HG02571 (cell line): ENCODE measurements around the gene PALMD.

Source experiments
- ATAC-seq: cut with Tn5 transposase; IDR thresholded peaks from one replicate; pipeline ENCODE4 v1.9.1; 2021; ENCODE audit warnings: mild to moderate bottlenecking, moderate library complexity; ENCODE audit not compliant: unreplicated experiment

PALMD gene, protein sequence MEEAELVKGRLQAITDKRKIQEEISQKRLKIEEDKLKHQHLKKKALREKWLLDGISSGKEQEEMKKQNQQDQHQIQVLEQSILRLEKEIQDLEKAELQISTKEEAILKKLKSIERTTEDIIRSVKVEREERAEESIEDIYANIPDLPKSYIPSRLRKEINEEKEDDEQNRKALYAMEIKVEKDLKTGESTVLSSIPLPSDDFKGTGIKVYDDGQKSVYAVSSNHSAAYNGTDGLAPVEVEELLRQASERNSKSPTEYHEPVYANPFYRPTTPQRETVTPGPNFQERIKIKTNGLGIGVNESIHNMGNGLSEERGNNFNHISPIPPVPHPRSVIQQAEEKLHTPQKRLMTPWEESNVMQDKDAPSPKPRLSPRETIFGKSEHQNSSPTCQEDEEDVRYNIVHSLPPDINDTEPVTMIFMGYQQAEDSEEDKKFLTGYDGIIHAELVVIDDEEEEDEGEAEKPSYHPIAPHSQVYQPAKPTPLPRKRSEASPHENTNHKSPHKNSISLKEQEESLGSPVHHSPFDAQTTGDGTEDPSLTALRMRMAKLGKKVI

DNA sequence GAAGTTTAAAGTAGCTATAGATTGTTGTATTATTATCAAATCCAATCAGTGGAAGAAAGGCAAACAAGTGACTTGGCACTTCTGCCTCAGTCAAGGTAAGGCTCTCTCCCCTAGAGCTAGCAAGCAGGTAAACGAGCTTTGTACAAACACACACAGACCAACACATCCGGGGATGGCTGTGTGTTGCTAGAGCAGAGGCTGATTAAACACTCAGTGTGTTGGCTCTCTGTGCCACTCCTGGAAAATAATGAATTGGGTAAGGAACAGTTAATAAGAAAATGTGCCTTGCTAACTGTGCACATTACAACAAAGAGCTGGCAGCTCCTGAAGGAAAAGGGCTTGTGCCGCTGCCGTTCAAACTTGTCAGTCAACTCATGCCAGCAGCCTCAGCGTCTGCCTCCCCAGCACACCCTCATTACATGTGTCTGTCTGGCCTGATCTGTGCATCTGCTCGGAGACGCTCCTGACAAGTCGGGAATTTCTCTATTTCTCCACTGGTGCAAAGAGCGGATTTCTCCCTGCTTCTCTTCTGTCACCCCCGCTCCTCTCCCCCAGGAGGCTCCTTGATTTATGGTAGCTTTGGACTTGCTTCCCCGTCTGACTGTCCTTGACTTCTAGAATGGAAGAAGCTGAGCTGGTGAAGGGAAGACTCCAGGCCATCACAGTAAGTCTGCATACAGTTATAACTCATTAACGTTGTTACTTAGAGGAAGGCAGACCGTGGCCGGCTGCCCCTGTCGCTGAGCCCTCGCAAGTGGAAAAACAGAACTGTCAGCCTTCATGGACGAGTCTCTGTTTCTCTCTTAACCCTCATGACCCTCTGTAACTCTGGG lies at the start of gene PALMD:
PALMD (plus strand) TSS at position 415 of the 833 bp plus-strand sequence; CDS start at position 620, 205 bp downstream.
- ATAC-seq = no peak

DNA sequence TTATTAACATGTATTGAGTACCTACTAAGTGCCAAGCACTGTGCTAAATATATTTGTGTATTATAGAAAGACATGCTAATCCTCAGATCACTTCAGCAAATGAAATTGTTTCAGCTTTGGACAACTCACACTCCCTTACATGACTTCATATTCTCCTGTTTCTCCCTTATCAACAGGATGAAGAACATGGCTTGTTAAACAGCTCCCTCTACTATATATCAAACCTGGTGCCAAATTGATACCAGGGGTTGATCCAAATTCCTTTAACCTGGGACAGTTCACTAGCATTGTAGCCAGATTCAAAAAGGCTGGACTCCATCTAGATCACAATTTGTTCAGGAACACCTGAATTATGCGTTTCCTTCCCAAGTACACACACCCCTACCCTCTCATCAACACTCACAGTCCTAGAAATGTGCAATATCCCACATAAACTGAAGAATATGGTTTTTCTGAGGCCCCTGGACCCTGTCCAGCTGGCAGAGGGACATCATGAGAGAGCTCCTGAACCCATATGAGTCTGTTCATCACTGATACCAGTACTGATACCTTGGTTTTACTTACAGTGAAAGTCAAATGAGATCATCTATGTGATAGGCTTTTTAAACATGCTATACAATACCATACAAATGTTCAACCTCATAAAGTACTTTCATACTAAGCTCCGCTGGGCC lies 47.0 kb upstream of the PALMD start:
- ATAC-seq = no peak

DNA sequence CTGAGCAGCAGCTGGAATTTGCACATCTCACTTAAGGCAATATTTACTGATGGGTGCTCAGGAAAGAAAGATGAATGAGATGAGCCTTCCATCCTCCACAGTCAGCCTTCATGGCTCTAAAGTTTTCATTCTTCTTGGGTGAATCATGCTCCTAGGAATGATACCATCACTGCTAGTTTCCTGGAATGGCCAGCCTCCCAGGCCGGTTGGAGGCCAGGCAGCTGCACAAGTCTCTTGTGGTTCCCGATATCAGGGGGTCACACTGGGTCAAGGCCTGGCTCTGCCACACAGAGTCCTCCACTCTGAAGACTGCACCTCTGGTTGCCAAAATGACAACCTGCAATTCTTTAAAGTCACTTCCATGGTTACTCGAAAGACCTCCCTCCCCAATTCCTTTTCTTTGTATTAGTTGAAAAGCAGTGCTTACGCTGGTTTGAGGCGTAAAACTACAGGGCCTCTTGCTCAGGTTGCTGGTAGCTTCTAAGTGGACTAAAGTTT lies 46.2 kb upstream of the PALMD start:
- no peak for ATAC-seq

DNA sequence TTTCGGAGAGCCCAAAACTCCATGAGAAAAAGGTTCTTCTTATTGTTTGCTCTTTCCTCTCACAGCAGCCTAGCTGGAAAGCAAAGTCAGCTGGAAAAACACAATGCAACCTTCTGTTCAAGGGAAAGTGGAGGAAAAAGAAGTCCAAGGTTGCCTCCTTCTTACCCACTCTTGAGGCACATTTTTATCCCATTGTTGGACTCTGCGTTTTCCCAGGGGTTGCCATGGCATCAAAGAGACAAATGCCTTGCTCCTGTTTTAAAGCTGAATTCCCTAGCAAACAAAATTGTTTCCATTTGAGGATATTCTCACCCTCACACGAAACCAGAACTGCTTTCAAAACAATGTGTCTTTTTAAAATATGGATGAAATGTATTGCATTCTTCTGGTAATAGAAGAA lies 45.1 kb upstream of the PALMD start:
- ATAC-seq = no peak

DNA sequence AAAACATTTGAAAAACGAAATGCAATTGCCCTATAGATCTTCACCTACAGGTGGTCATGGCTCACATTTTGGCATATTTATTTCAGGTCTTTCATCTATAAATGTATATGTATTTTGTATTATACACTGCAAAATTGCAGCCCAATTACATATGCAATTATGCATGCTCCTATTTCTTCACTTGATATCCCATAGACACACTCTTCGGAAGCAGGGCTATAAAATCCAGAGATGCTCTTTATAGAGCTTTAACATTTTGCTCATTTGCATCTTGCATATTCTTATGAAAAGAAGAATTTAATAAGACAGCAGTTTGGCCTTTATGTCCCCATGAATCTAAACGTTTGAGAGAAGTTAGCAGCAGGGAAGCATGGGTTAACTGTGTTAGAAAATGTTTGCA lies 44.7 kb upstream of the PALMD start:
- no peak for ATAC-seq

DNA sequence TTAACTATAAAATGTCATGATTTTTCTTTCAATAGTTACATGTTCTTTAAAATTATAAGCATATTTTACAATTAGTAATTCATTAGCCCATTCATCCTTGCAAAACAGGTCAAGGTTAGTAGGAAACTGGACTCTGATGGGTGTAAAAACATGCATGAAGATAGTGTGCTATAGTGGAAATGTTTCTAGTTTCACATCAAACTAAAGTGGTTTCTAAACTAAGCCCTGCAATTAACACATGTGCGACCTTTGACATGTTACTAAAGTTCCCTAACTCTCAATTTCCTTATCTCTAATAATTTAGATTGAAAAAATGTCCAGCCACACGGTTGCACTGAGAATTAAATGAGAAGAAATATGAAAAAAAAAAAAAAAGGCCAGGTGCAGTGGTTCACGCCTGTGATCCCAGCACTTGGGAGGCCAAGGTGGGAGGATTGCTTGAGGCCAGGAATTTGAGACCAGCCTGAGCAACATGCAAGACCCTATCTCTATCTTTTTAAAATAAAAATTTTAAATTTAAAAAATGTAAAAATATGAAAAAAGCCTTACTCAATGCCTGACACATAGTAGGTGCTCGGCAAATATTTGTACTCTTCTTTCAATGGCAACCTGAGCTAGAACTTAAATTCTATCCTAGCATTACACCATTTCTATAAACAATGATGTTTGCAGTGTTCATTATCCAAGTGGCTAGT lies 44.1 kb upstream of the PALMD start:
- ATAC-seq = no peak

DNA sequence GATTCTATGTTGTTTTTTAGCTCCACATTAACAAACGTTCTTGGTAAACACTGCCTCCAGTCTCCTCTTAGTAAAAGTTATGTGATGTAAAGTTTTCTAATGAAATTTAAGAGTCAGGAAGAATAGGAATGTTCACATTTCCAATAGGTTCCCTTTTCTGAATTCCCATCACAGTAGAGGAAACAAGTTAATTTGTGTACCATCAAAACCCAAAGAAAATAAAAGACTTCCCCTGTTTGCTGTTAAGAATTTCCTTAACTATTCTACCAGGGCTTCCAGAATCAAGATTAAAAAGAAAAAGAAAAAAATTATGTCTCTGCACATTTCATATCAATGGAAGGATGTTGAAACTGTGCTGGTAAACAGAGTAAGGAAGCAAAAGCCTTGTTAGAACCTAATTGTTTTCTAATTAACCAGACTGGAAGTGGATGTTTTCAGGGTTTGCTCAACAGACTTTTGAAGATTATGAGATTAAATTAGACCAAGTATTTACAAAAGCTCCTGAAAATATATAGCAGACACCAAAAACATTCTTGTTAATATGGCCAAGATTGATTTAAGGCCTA lies 43.4 kb upstream of the PALMD start:
- ATAC-seq = no peak

DNA sequence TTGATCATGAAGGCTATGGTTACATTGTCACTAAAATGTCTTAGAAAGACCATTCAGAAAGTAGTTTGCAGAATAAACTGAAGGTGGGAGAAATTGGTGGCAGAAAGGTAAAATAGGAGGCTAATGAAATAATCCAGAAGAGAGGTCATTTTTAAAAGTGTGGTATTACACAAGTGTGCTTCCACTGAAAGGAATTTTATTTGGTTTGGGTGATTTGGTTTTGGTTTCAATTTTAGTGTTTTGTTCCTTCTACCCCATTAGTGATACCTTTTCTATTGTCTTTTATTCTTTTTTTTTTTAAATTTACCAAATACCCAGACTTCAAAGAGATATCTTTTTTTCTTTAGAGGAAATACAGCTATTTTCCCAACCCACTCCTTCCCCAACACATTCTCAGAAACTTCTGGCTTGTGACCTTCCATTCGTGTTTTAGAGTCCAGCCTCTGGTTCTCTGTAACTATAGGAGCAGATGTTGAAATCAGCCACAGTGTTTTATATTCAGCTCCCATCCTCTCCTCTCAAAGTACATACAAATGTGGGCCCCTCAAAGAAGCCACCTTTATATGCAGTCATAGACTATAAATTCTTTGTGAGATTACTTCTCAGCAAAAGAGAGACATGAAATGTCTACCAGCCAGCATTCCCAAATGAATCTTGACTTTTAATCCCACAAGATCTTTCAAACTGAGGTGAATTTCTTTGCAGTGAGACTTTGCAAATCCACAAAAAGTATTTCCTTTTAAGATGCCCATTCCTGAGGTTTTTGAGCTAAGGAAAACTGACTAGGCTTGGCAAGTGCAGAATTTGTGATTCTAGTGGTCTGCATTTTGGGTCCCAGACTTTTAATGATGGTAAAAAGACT lies 42.0 kb upstream of the PALMD start:
- ATAC-seq = no peak

DNA sequence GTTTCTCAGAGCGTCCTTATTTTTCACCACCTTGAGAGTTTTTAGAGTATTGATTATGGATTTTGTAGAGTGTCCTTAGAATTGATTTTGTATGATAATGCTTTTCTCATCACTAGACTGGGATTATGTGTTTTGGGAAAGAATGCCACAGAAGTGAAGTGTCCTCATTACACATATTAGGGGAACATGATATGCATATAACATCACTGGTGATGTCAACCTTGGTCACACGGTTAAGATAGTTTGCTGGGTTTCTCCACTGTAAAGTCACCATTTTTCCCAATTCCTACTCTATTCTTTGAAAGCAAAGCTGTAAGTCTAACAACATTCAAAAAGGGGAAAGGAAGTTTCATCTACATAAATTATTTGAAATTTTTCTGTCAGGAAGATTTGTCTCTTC lies 39.6 kb upstream of the PALMD start:
- ATAC-seq = no peak

DNA sequence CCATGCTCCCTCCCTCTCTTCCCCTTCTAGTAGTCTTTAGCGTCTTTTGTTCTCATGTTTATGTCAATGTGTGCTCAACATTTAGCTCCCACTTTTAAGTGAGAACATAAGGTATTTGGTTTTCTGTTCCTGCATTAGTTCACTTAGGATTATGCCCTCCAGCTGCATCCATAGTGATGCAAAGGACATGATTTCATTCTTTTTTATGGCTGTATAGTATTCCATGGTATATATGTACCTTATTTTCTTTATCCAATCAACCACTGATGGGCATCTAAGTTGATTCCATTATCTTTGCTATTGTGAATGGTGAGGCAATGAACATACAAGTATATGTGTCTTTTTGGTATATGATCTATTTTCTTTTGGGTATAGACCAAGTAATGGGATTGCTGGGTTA lies 38.3 kb upstream of the PALMD start:
- no peak for ATAC-seq

DNA sequence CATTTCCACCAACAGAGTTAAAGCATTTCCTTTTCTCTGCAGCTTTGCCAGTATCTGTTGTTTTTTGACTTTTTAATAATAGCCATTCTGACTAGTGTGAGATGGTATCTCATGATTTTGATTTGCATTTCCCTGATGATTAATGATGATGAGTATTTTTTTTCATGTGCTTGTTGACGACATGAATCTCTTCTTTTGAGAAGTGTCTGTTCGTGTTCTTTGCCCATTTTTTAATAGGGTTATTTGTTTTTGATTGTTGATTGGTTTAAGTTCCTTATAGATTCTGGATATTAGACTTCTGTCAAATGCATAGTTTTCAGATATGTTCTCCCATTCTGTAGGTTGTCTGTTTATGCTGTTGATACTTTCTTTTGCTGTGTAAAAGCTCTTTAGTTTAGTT lies 37.9 kb upstream of the PALMD start:
- no peak for ATAC-seq

DNA sequence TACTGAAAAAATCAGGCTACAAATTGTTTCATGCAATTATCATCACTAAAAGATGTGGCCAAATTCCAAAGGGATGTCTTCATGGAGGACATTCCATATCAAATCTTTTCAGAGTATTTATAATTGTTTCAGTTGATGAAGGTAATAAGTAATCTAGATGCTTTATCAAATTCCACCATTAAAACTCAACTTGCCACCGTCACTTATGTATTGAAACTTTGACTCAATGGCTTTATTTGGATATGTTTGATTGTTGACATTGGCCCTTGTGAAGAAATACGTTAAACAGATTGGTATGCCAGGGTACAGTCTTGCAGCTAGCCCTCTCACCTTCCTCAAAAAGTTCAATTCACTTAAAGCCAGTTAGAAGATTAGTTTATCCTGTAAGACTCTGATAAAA lies 32.2 kb upstream of the PALMD start:
- ATAC-seq = no peak

DNA sequence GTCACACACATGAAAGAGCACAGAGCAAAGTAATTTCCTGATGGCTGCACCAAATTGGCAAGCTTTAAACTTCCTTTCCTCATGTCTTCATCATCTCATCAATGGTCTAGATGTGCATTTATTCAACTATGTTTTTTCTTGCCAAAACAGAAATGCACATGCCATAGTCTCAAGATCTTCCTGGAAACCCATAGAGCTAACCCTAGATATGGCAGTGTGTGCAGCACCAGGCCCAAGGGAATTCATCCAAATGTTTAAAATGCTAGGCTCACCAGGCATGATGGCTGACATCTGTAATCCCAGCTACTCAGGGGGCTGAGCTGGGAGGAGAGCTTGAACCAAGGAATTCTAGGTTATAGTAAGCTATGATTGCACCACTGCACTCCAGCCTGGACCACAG lies 31.2 kb upstream of the PALMD start:
- ATAC-seq = no peak

DNA sequence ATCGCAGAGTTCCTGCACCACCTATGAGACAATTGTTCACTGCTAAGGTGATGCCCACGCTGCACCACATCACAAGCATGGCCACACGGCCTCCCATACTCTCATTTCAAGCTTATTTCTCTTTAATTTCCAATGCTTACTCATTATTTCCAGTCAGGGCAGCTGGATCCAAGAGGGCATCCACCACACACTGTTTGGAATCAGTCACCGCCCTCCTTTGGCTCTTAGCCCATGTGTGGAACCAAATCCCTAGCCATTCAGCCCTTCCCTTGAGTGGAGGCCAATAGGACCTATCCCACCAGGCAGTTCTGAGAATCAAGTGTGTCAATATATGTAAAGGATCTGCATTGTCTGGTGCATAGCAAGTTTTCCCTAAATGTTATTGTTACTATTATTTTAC lies 26.3 kb upstream of the PALMD start:
- no peak for ATAC-seq

DNA sequence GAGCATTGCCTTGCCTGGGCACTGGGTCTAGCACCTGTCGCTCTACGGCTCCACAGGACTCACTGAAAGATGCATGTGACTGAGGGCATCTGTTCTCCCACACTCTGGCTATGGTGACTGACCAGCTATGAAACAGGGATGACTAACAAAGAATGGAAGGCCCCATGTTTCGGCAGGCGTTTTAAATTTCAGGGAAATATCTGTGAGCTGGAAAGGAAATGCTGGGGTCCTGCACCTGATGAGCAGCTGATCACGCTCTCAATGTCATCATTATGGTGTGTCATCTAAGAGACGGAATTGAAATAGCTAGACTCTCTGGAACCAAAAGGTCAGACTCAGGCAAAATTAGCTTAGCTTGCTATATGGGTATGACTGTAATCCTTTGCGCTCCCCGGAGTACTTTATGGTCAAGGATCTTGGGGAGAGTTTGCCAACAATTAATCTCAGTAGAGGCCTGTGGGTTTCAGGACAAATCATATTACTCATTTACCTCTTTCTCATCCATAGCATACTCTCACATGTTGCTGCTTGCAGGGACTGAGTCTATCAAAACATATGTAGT lies 24.5 kb upstream of the PALMD start:
- no peak for ATAC-seq

DNA sequence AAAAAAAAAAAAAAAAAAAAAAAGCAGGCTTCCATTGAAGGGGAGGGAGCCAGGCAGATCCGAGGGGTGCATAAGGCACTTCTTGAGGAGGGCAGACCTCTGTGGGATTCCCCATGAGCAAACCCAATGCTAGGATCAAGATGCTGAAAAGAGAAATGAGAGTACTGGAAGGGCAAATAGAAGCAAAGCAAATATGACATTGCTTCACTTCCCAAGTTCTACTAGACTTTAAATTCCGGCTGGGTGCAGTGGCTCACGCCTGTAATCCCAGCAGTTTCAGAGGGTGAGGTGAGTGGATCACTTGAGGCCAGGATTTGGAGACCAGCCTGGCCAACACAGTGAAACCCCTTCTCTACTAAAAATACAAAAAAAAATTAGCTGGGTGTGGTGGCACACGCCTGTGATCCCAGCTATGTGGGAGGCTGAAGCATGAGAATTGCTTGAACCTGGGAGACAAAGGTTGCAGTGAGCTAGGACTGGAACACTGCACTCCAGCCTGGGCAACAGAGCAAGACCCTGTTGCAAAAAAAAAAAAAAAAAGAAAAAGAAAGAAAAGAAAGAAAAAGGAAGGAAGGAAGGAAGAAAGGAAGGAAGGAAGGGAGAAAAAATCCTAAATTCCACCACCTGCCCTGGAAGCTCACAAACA lies 23.1 kb upstream of the PALMD start:
- ATAC-seq = no peak

DNA sequence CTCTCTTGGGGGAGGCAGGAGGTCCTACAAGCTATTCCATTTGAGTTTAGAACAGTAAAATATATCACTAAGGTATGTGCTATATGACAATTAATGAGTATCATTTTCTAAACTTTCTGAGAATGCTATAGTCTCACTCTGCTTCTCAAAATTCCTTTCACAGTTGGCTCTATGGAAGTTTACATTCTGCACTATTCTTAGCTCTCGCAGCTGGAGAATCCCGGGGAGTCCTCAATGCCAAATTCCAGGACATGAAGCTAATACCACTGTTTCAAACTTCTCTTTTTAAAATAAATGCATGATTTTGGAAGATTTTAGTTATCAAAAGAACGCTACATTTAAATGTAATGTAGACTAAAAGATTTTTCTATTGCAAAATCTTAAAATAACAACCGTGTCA lies 22.4 kb upstream of the PALMD start:
- ATAC-seq = no peak

DNA sequence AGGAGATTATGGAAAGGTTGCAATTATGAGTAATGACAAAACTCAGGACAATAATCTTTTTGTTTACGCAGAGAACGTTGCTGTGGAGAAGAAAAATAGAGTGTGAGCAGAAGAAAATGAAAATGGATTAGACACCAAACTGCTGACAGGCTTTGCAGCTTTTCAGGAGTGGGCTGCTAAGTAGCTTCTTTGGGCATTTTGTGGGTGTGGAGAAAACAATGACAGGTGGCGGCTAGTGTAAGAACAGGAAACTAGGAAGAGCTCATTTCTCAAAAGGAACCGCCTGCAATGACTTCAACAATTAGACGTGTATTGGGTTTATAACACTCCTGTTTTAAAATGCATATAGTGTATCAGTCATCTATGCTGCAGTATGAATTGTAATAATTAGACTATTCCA lies 18.3 kb upstream of the PALMD start:
- no peak for ATAC-seq

DNA sequence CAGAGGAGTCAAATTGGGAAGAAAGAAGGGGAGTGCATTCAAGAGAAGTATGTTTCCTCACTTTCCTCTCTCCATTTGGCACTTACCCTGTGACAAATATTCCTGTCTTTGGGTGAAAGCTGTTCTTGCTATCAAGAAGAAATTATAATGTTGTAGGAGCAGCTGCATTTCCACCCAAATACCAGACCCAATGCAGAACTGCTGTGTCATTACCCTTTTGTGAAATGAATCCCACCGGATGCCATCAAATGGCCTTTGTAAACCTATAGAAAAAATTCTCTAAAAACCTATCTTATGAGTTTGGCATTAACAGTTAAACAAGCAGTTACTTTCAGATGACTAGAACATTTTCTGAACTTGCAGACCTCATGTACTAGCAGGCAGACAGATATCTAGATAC lies 16.7 kb upstream of the PALMD start:
- ATAC-seq = no peak
